ENCODE data around the gene DPM1. TPM values are rescaled to one million over a fixed set of nuclear protein-coding genes. Genes with fewer than 3 reads are reported as not detected.

DPM1 gene
- total RNA-seq, 1 experiment from 2014 or later, result 57.8 TPM

DNA sequence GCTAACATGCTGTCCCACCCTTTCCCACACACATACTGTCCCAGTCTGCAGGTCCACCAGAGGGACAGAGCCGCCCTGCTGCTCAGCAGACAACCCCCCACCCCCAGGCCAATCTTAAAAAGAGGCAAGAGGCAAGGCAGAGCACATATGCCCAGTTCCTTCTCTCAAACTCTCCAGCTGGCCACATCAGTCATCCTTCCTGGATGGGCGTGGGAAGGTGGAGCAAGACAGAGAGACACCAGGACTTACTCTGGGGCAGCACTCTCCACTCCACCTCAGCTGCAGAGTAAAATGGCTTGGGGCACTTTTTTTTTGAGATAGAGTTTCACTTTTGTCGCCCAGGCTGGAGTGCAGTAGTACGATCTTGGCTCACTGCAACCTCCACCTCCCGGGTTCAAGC, 11.1 kb upstream of the DPM1 start:
- DNase-seq (ENCODE audit: low spot score) (no peak), ATAC-seq (no peak)
- CTCF ChIA-PET, result interaction anchor here (1.2 to 2.8 kb wide), 2 partner anchors 12 to 18 kb away, joined by 3 to 11 read pairs; no protein-coding TSS in a partner anchor
- POLR2A ChIA-PET, result no interaction called here
- Mint-ChIP-seq H3K4me3 (no peak overlapping the region), H3K4me1 (peaks cover 11% of the 10 kb centered on the region; the same call in 1 of the 2 replicates), H3K9me3 (no peaks in the 10 kb centered on the region), H3K27ac (no peak overlapping the region), H3K27me3 (ENCODE audit: low read depth) (peaks cover 3% of the 10 kb centered on the region; the same call in 1 of the 2 replicates), H3K36me3 (no peaks in the 10 kb centered on the region)
- no peak for TF ChIP-seq NR3C1 (CRISPR knock-in tag; conservative IDR thresholded peaks at IDR 0.05; ENCODE audit: low read depth)
- no peak for TF ChIP-seq CREM (CRISPR knock-in tag; IDR thresholded peaks at IDR 0.05)
- TF ChIP-seq NFYB (CRISPR knock-in tag; conservative IDR thresholded peaks at IDR 0.05; ENCODE audit: low read depth), result no peak
- TF ChIP-seq SMAD3 (CRISPR knock-in tag; IDR thresholded peaks at IDR 0.05; ENCODE audit: borderline replicate concordance), result no peak
- TF ChIP-seq, protein P1, sequence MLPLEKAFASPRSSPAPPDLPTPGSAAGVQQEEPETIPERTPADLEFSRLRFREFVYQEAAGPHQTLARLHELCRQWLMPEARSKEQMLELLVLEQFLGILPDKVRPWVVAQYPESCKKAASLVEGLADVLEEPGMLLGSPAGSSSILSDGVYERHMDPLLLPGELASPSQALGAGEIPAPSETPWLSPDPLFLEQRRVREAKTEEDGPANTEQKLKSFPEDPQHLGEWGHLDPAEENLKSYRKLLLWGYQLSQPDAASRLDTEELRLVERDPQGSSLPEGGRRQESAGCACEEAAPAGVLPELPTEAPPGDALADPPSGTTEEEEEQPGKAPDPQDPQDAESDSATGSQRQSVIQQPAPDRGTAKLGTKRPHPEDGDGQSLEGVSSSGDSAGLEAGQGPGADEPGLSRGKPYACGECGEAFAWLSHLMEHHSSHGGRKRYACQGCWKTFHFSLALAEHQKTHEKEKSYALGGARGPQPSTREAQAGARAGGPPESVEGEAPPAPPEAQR (CRISPR knock-in tag; IDR thresholded peaks at IDR 0.05), result no peak
- TF ChIP-seq KAT7 (CRISPR knock-in tag; IDR thresholded peaks at IDR 0.05; ENCODE audit: borderline replicate concordance), result no peak
- TF ChIP-seq, protein P2, sequence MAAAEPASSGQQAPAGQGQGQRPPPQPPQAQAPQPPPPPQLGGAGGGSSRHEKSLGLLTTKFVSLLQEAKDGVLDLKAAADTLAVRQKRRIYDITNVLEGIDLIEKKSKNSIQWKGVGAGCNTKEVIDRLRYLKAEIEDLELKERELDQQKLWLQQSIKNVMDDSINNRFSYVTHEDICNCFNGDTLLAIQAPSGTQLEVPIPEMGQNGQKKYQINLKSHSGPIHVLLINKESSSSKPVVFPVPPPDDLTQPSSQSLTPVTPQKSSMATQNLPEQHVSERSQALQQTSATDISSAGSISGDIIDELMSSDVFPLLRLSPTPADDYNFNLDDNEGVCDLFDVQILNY (CRISPR knock-in tag; IDR thresholded peaks at IDR 0.05), result no peak
- TF ChIP-seq OVOL2 (CRISPR knock-in tag; IDR thresholded peaks at IDR 0.05; ENCODE audit: borderline replicate concordance), result no peak
- TF ChIP-seq TEAD4 (CRISPR knock-in tag; IDR thresholded peaks at IDR 0.05), result no peak
- TF ChIP-seq, protein P3, sequence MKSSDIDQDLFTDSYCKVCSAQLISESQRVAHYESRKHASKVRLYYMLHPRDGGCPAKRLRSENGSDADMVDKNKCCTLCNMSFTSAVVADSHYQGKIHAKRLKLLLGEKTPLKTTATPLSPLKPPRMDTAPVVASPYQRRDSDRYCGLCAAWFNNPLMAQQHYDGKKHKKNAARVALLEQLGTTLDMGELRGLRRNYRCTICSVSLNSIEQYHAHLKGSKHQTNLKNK (CRISPR knock-in tag; IDR thresholded peaks at IDR 0.05), result no peak
- TF ChIP-seq SMAD4 (CRISPR knock-in tag; IDR thresholded peaks at IDR 0.05), result no peak
- TF ChIP-seq CBFB (CRISPR knock-in tag; IDR thresholded peaks at IDR 0.05; ENCODE audit: low read depth), result no peak
- TF ChIP-seq, protein P4, sequence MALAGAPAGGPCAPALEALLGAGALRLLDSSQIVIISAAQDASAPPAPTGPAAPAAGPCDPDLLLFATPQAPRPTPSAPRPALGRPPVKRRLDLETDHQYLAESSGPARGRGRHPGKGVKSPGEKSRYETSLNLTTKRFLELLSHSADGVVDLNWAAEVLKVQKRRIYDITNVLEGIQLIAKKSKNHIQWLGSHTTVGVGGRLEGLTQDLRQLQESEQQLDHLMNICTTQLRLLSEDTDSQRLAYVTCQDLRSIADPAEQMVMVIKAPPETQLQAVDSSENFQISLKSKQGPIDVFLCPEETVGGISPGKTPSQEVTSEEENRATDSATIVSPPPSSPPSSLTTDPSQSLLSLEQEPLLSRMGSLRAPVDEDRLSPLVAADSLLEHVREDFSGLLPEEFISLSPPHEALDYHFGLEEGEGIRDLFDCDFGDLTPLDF (CRISPR knock-in tag; IDR thresholded peaks at IDR 0.05), result no peak
- no peak for TF ChIP-seq SP1 (CRISPR knock-in tag; conservative IDR thresholded peaks at IDR 0.05)
- TF ChIP-seq, protein P5, sequence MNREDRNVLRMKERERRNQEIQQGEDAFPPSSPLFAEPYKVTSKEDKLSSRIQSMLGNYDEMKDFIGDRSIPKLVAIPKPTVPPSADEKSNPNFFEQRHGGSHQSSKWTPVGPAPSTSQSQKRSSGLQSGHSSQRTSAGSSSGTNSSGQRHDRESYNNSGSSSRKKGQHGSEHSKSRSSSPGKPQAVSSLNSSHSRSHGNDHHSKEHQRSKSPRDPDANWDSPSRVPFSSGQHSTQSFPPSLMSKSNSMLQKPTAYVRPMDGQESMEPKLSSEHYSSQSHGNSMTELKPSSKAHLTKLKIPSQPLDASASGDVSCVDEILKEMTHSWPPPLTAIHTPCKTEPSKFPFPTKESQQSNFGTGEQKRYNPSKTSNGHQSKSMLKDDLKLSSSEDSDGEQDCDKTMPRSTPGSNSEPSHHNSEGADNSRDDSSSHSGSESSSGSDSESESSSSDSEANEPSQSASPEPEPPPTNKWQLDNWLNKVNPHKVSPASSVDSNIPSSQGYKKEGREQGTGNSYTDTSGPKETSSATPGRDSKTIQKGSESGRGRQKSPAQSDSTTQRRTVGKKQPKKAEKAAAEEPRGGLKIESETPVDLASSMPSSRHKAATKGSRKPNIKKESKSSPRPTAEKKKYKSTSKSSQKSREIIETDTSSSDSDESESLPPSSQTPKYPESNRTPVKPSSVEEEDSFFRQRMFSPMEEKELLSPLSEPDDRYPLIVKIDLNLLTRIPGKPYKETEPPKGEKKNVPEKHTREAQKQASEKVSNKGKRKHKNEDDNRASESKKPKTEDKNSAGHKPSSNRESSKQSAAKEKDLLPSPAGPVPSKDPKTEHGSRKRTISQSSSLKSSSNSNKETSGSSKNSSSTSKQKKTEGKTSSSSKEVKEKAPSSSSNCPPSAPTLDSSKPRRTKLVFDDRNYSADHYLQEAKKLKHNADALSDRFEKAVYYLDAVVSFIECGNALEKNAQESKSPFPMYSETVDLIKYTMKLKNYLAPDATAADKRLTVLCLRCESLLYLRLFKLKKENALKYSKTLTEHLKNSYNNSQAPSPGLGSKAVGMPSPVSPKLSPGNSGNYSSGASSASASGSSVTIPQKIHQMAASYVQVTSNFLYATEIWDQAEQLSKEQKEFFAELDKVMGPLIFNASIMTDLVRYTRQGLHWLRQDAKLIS (CRISPR knock-in tag; IDR thresholded peaks at IDR 0.05; ENCODE audit: borderline replicate concordance), result no peak
- TF ChIP-seq TP53 (CRISPR knock-in tag; IDR thresholded peaks at IDR 0.05), result no peak
- no peak for TF ChIP-seq ZNF138 (CRISPR knock-in tag; conservative IDR thresholded peaks at IDR 0.05)

DNA sequence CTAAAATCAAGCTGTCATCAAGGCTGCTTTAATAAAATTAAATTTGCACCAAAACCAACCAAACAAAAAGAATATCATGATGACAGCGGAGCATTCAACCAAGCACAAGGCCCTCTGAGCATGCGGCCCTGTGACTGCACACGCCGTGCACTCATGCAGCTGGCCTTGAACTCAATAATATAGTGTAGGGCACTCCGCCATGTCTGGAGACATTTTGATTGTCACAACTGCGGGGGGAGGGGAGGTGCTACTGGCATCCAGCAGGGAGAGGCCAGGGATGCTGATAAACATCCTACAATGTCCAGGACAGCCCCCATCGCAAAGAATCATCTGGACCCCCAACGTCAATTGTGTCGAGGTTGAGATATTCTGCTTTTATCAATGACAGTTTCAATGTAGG, 10.0 kb upstream of the DPM1 start:
- CTCF ChIA-PET, result interaction anchor here (2.8 kb wide), 1 partner anchor 14 kb away, joined by 11 read pairs; no protein-coding TSS in a partner anchor
- Mint-ChIP-seq H3K4me1 (peaks cover 11% of the 10 kb centered on the region; the same call in 1 of the 2 replicates), H3K9me3 (no peaks in the 10 kb centered on the region), H3K4me3 (no peak overlapping the region), H3K27me3 (ENCODE audit: low read depth) (0 out of 2 replicates have a peak, but pooled peaks cover 3% of the 10 kb centered on the region), H3K36me3 (no peaks in the 10 kb centered on the region), H3K27ac (no peak overlapping the region)
- ATAC-seq, result no peak
- POLR2A ChIA-PET, result no interaction called here
- no peak for DNase-seq (ENCODE audit: low spot score)
- TF ChIP-seq ELF4 (CRISPR knock-in tag; IDR thresholded peaks at IDR 0.05; ENCODE audit: low read depth), result no peak
- TF ChIP-seq ZNF416 (CRISPR knock-in tag; IDR thresholded peaks at IDR 0.05), result no peak
- TF ChIP-seq RELA (CRISPR knock-in tag; IDR thresholded peaks at IDR 0.05; ENCODE audit: borderline replicate concordance), result no peak
- no peak for TF ChIP-seq SOX15 (CRISPR knock-in tag; IDR thresholded peaks at IDR 0.05)
- TF ChIP-seq ZNF219 (CRISPR knock-in tag; IDR thresholded peaks at IDR 0.05; ENCODE audit: borderline replicate concordance), result no peak

Measured in WTC11 (cell line).